H9 (cell line): ENCODE data around the gene SLC27A1. TPM values are rescaled to one million over a fixed set of nuclear protein-coding genes. Genes with fewer than 3 reads are reported as not detected.

ENCODE experiments used
- DNase-seq: peaks from one replicate; pipeline ENCODE4 v3.0.0-alpha.2; 2017
- H2AFZ ChIP-seq: one replicate; pipeline ENCODE4 v1.6.1; 2013; ENCODE audit warnings: mild to moderate bottlenecking, low read length, control low read depth, moderate library complexity
- H2AK5ac ChIP-seq: 2 replicates; pipeline ENCODE4 v1.6.1; 2013; ENCODE audit warnings: low read length, control low read depth, mixed read lengths; ENCODE audit not compliant: insufficient read length
- H2BK120ac ChIP-seq: one replicate; pipeline ENCODE4 v1.6.1; 2013; ENCODE audit warnings: low read depth, mild to moderate bottlenecking, low read length, control low read depth, inconsistent platforms; ENCODE audit not compliant: poor library complexity, severe bottlenecking
- H2BK12ac ChIP-seq: 2 replicates; pipeline ENCODE4 v1.6.1; 2013; ENCODE audit warnings: low read length, control low read depth, mixed read lengths, low read depth; ENCODE audit not compliant: insufficient read length
- H2BK15ac ChIP-seq: 2 replicates; pipeline ENCODE4 v1.6.1; 2013; ENCODE audit warnings: low read depth, low read length, control low read depth
- H2BK20ac ChIP-seq: one replicate; pipeline ENCODE4 v1.6.1; 2013; ENCODE audit warnings: low read depth, mild to moderate bottlenecking, low read length, control low read depth, inconsistent platforms; ENCODE audit not compliant: poor library complexity, severe bottlenecking
- H2BK5ac ChIP-seq: 2 replicates; pipeline ENCODE4 v1.6.1; 2013; ENCODE audit warnings: low read length, control low read depth, mixed read lengths; ENCODE audit not compliant: insufficient read length
- H3K14ac ChIP-seq: 2 replicates; pipeline ENCODE4 v1.6.1; 2013; ENCODE audit warnings: low read length, control low read depth; ENCODE audit not compliant: insufficient read depth
- H3K18ac ChIP-seq: 2 replicates; pipeline ENCODE4 v1.6.1; 2013; ENCODE audit warnings: low read depth, mild to moderate bottlenecking, mixed read lengths, low read length, control low read depth; ENCODE audit not compliant: insufficient read length
- H3K23ac ChIP-seq: 2 replicates; pipeline ENCODE4 v1.6.1; 2013; ENCODE audit warnings: low read length, control low read depth, mixed read lengths, low read depth; ENCODE audit not compliant: insufficient read length
- H3K23me2 ChIP-seq: 2 replicates; pipeline ENCODE4 v1.6.1; 2013; ENCODE audit warnings: low read depth, mild to moderate bottlenecking, mixed read lengths, low read length, control low read depth; ENCODE audit not compliant: insufficient read length, poor library complexity, severe bottlenecking
- H3K27ac ChIP-seq: 2 replicates; pipeline ENCODE4 v1.5.1; 2013; ENCODE audit warnings: low read length, control low read depth, mixed read lengths, low read depth; ENCODE audit not compliant: insufficient read length
- H3K27me3 ChIP-seq: 2 replicates; pipeline ENCODE4 v1.6.1; 2013; ENCODE audit warnings: low read length, control low read depth, inconsistent platforms; ENCODE audit not compliant: insufficient read depth
- H3K4ac ChIP-seq: 2 replicates; pipeline ENCODE4 v1.6.1; 2013; ENCODE audit warnings: low read depth, mild to moderate bottlenecking, control low read depth, inconsistent platforms, low read length, moderate library complexity
- H3K4me1 ChIP-seq: 2 replicates; pipeline ENCODE4 v1.6.1; 2013; ENCODE audit warnings: low read length, control low read depth, inconsistent platforms; ENCODE audit not compliant: insufficient read depth
- H3K4me2 ChIP-seq: 2 replicates; pipeline ENCODE4 v1.6.1; 2013; ENCODE audit warnings: low read length, control low read depth, mixed read lengths; ENCODE audit not compliant: insufficient read length, insufficient read depth
- H3K56ac ChIP-seq: 2 replicates; pipeline ENCODE4 v1.6.1; 2013; ENCODE audit warnings: low read depth, mild to moderate bottlenecking, mixed read lengths, low read length, control low read depth; ENCODE audit not compliant: insufficient read length
- H3K79me1 ChIP-seq: 2 replicates; pipeline ENCODE4 v1.6.1; 2013; ENCODE audit warnings: low read depth, mild to moderate bottlenecking, moderate library complexity, low read length, control low read depth, inconsistent platforms; ENCODE audit not compliant: insufficient read depth, poor library complexity, severe bottlenecking
- H3K79me2 ChIP-seq: 2 replicates; pipeline ENCODE4 v1.6.1; 2013; ENCODE audit warnings: low read length, control low read depth, inconsistent platforms; ENCODE audit not compliant: insufficient read depth
- H3K9ac ChIP-seq: 2 replicates; pipeline ENCODE4 v1.6.1; 2013; ENCODE audit warnings: low read length, control low read depth, mixed read lengths; ENCODE audit not compliant: insufficient read length; ENCODE audit errors: extremely low read depth
- H3K9me3 ChIP-seq: one replicate; pipeline ENCODE4 v1.6.1; 2013; ENCODE audit warnings: low read depth, low read length, inconsistent platforms; ENCODE audit not compliant: control insufficient read depth
- H3T11ph ChIP-seq: one replicate; pipeline ENCODE4 v1.6.1; 2013; ENCODE audit warnings: mild to moderate bottlenecking, low read length, control low read depth, inconsistent platforms
- H4K20me1 ChIP-seq: one replicate; pipeline ENCODE4 v1.6.1; 2013; ENCODE audit not compliant: control insufficient read depth, insufficient read length, insufficient read depth
- H4K5ac ChIP-seq: 2 replicates; pipeline ENCODE4 v1.6.1; 2013; ENCODE audit warnings: low read depth, mild to moderate bottlenecking, mixed read lengths, low read length, control low read depth; ENCODE audit not compliant: insufficient read length
- H4K8ac ChIP-seq: replicated peaks from 2 replicates; pipeline ENCODE4 v1.6.1; 2013; ENCODE audit warnings: low read length, control low read depth, mixed read lengths, low read depth; ENCODE audit not compliant: insufficient read length
- H4K91ac ChIP-seq: 2 replicates; pipeline ENCODE4 v1.6.1; 2013; ENCODE audit warnings: low read depth, mild to moderate bottlenecking, moderate library complexity, mixed read lengths, low read length, control low read depth; ENCODE audit not compliant: insufficient read length
- H3K27ac Mint-ChIP-seq, 3 experiments: 2 replicates in 2 of 3; 3 replicates in 1 of 3; pipeline ENCODE4 v1.8.0; 2020 to 2021; ENCODE audit warnings: mixed read lengths in 3 of 3, mild to moderate bottlenecking in 1 of 3, moderate library complexity in 1 of 3
- H3K27me3 Mint-ChIP-seq: 2 replicates; pipeline ENCODE4 v1.8.0; 2021; ENCODE audit warnings: low read depth, mild to moderate bottlenecking, moderate library complexity, mixed read lengths
- H3K36me3 Mint-ChIP-seq, 3 experiments: 2 replicates in 2 of 3; 3 replicates in 1 of 3; pipeline ENCODE4 v1.8.0; 2020 to 2021; ENCODE audit warnings: low read depth in 3 of 3, mixed read lengths in 3 of 3; ENCODE audit not compliant: insufficient read depth in 1 of 3
- H3K4me1 Mint-ChIP-seq, 2 experiments: 2 replicates each; pipeline ENCODE4 v1.8.0; 2020; ENCODE audit warnings: mixed read lengths in 2 of 2
- H3K4me3 Mint-ChIP-seq, 2 experiments: 2 replicates in 1 of 2; 3 replicates in 1 of 2; pipeline ENCODE4 v1.8.0; 2020 to 2021; ENCODE audit warnings: mild to moderate bottlenecking in 2 of 2, mixed read lengths in 2 of 2, moderate library complexity in 1 of 2
- H3K9me3 Mint-ChIP-seq, 2 experiments: 2 replicates in 1 of 2; 3 replicates in 1 of 2; pipeline ENCODE4 v1.8.0; 2020; ENCODE audit warnings: mild to moderate bottlenecking in 2 of 2, mixed read lengths in 2 of 2, moderate library complexity in 1 of 2
- CTCF ChIP-seq: fragments of 200-600 bp; sonication (generic); conservative IDR thresholded peaks from 3 replicates; pipeline ENCODE4 v1.8.0; 2021; ENCODE audit warnings: antibody characterized with exemption, mild to moderate bottlenecking
- WGBS: extraction: QIAGEN DNeasy Blood & Tissue Kit; methylation state at CpG from one replicate; pipeline ENCODE4 v1.1.7; 2013; ENCODE audit warnings: missing lambda C conversion rate, low lambda C conversion rate, mixed read lengths; ENCODE audit not compliant: insufficient read length; ENCODE audit errors: extremely low coverage; 5-methylcytosine and 5-hydroxymethylcytosine counted together
- total RNA-seq: library from RNA; stranded (reverse); gene quantifications from 2 replicates; pipeline ENCODE4 v1.2.1, GENCODE V29; 2021

SLC27A1 gene
- total RNA-seq, 1 experiment from 2014 or later = 6.4 TPM

DNA sequence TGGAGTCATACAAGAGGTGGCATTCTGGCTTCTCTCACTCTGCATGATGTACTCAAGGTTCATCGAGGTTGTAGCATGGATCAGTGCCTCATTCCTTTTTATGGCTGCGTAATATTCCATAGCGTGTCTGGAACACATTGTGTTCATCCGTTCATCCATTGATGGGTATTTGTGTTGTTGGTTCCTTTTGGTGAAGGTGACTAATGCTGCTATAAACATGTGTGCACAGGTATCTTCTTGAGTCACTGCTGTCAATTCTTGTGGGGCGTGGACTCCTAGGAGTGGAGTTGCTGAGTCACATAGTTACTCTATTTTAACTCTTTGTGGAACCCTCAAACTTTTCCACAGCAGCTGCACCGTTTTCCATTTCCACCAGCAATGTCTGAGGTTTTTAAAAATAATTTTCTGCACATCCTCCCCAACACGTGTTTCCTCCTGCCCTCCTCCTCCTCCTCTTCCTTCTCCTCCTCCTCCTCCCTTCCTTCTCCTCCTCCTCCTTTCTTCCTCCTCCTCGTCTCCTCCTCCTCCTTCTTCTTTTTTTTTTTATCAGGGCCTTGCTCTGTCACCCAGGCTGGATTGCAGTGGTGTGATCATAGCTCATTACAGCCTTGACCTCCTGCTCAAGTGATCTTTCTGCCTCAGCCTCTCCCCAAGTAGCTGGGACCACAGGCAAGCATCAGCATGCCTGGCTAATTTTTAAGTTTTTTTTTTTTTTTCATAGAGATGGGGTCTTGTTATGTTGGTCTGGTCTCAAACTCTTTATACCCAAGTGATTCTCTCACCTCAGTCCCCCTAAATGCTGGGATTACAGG lies 19.9 kb upstream of the SLC27A1 start:
- Histone ChIP-seq H3K14ac (no peak overlapping the region), H2BK20ac (no peak overlapping the region), H3K79me1 (no peaks in the 10 kb centered on the region), H2BK12ac (no peak overlapping the region), H3K23ac (no peak overlapping the region), H4K5ac (no peak overlapping the region), H2BK120ac (no peak overlapping the region), H2BK15ac (no peak overlapping the region), H4K20me1 (no peaks in the 10 kb centered on the region), H3K9ac (no peak overlapping the region), H4K8ac (no peak overlapping the region), H3K18ac (no peak overlapping the region), H2AFZ (no peak overlapping the region), H3K56ac (no peak overlapping the region), H2BK5ac (no peak overlapping the region), H3T11ph (no peak overlapping the region), H3K4me2 (no peak overlapping the region), H3K27ac (no peak overlapping the region), H2AK5ac (no peak overlapping the region), H3K4me1 (no peaks in the 10 kb centered on the region), H3K4ac (no peak overlapping the region), H3K27me3 (peaks cover 6% of the 10 kb centered on the region; the same call in 1 of the 2 replicates), H3K9me3 (no peaks in the 10 kb centered on the region), H3K23me2 (no peaks in the 10 kb centered on the region), H3K79me2 (no peaks in the 10 kb centered on the region), H4K91ac (no peak overlapping the region)
- H3K27ac Mint-ChIP-seq = no peak overlapping the region
- no CpG with 5 or more reads among the region's 8 CpGs for WGBS
- no peak for DNase-seq
- TF ChIP-seq CTCF = no peak
- H3K36me3 Mint-ChIP-seq = peaks cover 0 to 2% (median 0%) of the 10 kb centered on the region in 3 experiments; a peak in 1 of 7 replicates
- H3K4me3 Mint-ChIP-seq = 0 out of 5 replicates have a peak overlapping the region, but pooled peaks of 1 of the 2 experiments have one; percentile 15
- H3K4me1 Mint-ChIP-seq = peaks cover 10 to 19% of the 10 kb centered on the region in 2 experiments
- peaks cover 0 to 5% of the 10 kb centered on the region in 2 experiments; a peak in 1 of 5 replicates for H3K9me3 Mint-ChIP-seq
- H3K27me3 Mint-ChIP-seq = peaks cover 50% of the 10 kb centered on the region
